Stimulated activated CD4-positive, alpha-beta T cell treated with anti-CD3 and anti-CD28 coated beads, Interleukin-15, amount 100 ng/mL, for 48 hours (primary cell): Measurements from ENCODE around the gene SKIL.

ENCODE experiments used
- DNase-seq, 2 donors: peaks; one replicate each; pipeline ENCODE4 v3.0.0-alpha.2; 2020; ENCODE audit warnings: low read depth in 2 of 2

SKIL gene

GRCh38 chr3:170397685-170398084 lies 40.2 kb downstream of the SKIL start:
- no peak for DNase-seq

- no peak for DNase-seq
These were observed 47.6 kb downstream of the SKIL start for GRCh38 chr3:170405101-170405500.

- DNase-seq, result no peak
These were observed 53.0 kb downstream of the SKIL start for GRCh38 chr3:170410428-170411029.

- DNase-seq, result no peak
These were observed 55.8 kb downstream of the SKIL start for GRCh38 chr3:170413291-170413690.

- peak in 1 of 2 donors; percentile 14 for DNase-seq
These were observed 56.7 kb downstream of the SKIL start for GRCh38 chr3:170414202-170414663.

- no peak for DNase-seq
These were observed 59.6 kb downstream of the SKIL start for GRCh38 chr3:170417090-170417489.

- no peak for DNase-seq
These were observed 61.2 kb downstream of the SKIL start, which contains the start of gene CLDN11 for GRCh38 chr3:170418422-170419398. TSS of gene CLDN11 (plus strand) at chr3:170418868. CDS start at chr3:170419067, 199 bp downstream.

- no peak for DNase-seq
These were observed 62.1 kb downstream of the SKIL start for GRCh38 chr3:170419557-170420087.

- DNase-seq, result no peak
These were observed 62.8 kb downstream of the SKIL start for GRCh38 chr3:170420307-170420821.

- DNase-seq, result no peak
These were observed 63.7 kb downstream of the SKIL start for GRCh38 chr3:170421111-170421641.

- no peak for DNase-seq
These were observed 64.2 kb downstream of the SKIL start for GRCh38 chr3:170421758-170422157.

- DNase-seq, result no peak
These were observed 65.6 kb downstream of the SKIL start for GRCh38 chr3:170423001-170423615.

- no peak for DNase-seq
These were observed 67.4 kb downstream of the SKIL start for GRCh38 chr3:170424879-170425278.

- no peak for DNase-seq
These were observed 68.2 kb downstream of the SKIL start for GRCh38 chr3:170425491-170426239.

GRCh38 chr3:170426240-170426797 lies 68.8 kb downstream of the SKIL start:
- DNase-seq, result no peak

- no peak for DNase-seq
These were observed 70.6 kb downstream of the SKIL start for GRCh38 chr3:170428095-170428494.

- DNase-seq, result no peak
These were observed 71.5 kb downstream of the SKIL start for GRCh38 chr3:170429050-170429449.

- no peak for DNase-seq
These were observed 73.5 kb downstream of the SKIL start for GRCh38 chr3:170431054-170431453.

- no peak for DNase-seq
These were observed 74.9 kb downstream of the SKIL start for GRCh38 chr3:170432416-170432815.

GRCh38 chr3:170436697-170437096 lies 79.2 kb downstream of the SKIL start:
- DNase-seq, result no peak

- no peak for DNase-seq
These were observed 79.7 kb downstream of the SKIL start for GRCh38 chr3:170437176-170437575.
